Neuron (in vitro differentiated cells): ENCODE data around the gene NKIRAS1.
"Not testable (repeated sequence)": the region's sequence is repeated elsewhere in the genome, so short reads cannot be mapped to it uniquely, and the experiment has no call there.

Source experiments
- H2AFZ ChIP-seq: one replicate; pipeline ENCODE4 v1.6.1; 2013; ENCODE audit warnings: low read depth, mild to moderate bottlenecking, inconsistent platforms, low read length, moderate library complexity
- H3K27me3 ChIP-seq: one replicate; pipeline ENCODE4 v1.6.1; 2013; ENCODE audit warnings: low read length; ENCODE audit not compliant: insufficient read depth
- H3K36me3 ChIP-seq: one replicate; pipeline ENCODE4 v1.6.1; 2013; ENCODE audit warnings: low read length; ENCODE audit not compliant: insufficient read depth
- H3K4me1 ChIP-seq: one replicate; pipeline ENCODE4 v1.6.1; 2013; ENCODE audit warnings: low read length; ENCODE audit not compliant: insufficient read depth
- H3K4me3 ChIP-seq: 2 replicates; pipeline ENCODE4 v1.5.1; 2013; ENCODE audit warnings: mild to moderate bottlenecking, low read length, moderate library complexity
- H3K9me3 ChIP-seq: one replicate; pipeline ENCODE4 v1.6.1; 2013; ENCODE audit warnings: low read length

NKIRAS1 gene

DNA sequence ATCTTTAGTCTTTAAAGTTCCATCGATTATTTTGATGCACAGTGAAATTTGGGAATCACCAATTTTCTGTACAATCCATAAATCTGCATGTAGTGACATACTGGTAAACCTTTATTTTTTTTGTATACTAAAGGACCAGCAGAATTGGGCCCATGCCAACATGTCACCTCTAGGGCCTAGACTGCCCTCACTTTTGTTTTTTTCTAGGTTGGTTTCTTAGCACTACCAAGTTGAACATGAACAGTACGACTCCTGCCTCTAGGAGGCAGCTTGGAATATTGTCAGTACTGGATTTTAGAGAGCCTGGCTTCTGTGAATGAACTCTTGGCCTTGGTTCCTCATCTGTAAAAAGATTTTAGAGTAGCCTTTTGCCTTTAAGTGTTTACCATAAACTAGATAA, 32.3 kb downstream of the NKIRAS1 start:
- H3K36me3 ChIP-seq: peaks cover 4% of the 10 kb centered on the region
- no peaks in the 10 kb centered on the region for H3K27me3 ChIP-seq
- no peak overlapping the region for H2AFZ ChIP-seq
- peaks cover 5% of the 10 kb centered on the region for H3K9me3 ChIP-seq
- H3K4me1 ChIP-seq: no peaks in the 10 kb centered on the region
- no peak overlapping the region for H3K4me3 ChIP-seq

DNA sequence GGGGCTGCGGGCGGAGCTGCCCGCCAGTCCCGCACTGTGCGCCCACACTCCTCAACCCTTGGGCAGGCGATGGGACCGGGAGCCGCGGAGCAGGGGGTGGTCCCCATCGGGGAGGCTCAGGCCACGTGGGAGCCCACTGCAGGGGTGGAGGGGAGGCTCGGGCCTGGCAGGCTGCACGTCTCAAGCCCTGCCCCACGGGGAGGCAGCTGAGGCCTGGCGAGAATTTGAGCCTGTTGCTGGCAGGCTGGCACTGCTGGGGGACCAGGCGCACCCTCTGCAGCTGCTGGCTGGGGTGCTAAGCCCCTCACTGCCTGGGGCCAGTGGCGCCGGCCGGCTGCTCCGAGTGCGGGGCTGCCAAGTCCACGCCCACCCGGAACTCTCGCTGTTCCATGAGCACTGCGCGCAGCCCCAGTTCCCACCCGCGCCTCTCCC, 34.3 kb downstream of the NKIRAS1 start:
- Histone ChIP-seq H3K4me1 (no peaks in the 10 kb centered on the region), H3K4me3 (no peak overlapping the region), H2AFZ (no peak overlapping the region), H3K36me3 (no peaks in the 10 kb centered on the region), H3K27me3 (no peaks in the 10 kb centered on the region), H3K9me3 (peaks cover 11% of the 10 kb centered on the region)

DNA sequence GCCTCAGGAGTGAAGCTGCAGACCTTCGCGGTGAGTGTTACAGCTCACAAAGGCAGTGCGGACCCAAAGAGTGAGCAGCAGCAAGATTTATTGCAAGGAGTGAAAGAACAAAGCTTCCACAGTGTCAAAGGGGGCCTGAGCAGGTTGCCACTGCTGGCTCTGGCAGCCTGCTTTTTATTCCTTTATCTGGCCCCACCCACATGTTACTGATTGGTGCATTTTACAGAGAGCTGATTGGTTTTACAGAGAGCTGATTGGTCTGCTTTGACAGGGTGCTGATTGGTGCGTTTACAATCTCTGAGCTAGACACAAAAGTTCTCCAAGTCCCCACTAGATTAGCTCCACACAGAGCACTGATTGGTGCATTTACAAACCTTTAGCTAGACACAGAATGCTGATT, 34.8 kb downstream of the NKIRAS1 start:
- peaks cover 11% of the 10 kb centered on the region for H3K9me3 ChIP-seq
- H3K36me3 ChIP-seq, H3K4me1 ChIP-seq, H3K27me3 ChIP-seq, H3K4me3 ChIP-seq, H2AFZ ChIP-seq: not testable (repeated sequence)

DNA sequence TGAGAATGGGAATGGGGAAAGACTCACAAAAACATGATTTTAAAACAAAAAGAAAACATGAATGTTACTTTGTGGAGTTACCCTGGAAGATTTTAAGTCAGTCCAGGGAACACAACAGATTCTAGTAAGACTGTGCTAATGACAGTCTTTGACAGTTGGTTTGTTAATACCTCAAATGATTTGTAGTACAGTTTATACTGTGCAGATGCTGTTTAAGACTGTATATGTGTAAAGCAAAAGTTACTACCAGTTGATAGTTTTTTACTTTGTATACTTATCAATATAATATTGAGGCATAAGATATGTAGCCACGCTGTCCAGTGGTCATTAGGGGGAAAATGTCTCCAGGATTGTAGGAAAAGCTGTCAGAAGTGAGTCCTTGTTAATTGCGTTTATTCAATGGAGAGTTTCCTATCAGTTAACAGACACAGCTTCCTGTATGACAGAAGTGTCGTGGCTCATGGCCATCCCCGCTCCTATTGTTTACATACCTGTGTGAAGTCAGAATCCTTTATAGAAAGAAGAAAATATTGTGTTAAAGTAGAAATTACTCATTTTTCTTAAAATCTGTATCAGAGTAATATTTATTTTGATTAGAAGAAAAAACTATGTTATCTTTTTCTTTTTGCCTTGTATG, 36.0 kb downstream of the NKIRAS1 start:
- no peak overlapping the region for H3K4me3 ChIP-seq
- H3K9me3 ChIP-seq: peaks cover 11% of the 10 kb centered on the region
- no peaks in the 10 kb centered on the region for H3K36me3 ChIP-seq
- H3K4me1 ChIP-seq: no peaks in the 10 kb centered on the region
- H2AFZ ChIP-seq: no peak overlapping the region
- no peaks in the 10 kb centered on the region for H3K27me3 ChIP-seq

DNA sequence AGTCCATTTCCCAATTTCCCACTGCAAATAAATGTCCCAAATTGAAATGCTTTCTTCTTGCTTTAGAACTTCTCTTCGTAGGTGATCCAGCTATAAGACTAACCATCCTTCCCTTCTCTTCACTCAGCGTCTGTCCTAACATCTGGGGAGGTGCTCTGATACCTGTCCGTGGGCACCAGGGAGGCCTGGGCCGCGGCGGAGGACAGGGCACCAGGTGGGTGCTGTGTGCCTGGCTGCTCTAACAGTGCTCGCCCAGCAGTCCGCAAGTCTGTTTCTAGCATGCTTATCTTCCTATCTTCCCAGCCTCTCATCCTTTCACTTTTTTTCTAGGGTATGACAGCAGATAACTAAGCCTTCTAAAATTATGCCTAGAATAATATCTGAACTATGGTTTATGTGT, 37.3 kb downstream of the NKIRAS1 start:
- no peaks in the 10 kb centered on the region for H3K27me3 ChIP-seq

DNA sequence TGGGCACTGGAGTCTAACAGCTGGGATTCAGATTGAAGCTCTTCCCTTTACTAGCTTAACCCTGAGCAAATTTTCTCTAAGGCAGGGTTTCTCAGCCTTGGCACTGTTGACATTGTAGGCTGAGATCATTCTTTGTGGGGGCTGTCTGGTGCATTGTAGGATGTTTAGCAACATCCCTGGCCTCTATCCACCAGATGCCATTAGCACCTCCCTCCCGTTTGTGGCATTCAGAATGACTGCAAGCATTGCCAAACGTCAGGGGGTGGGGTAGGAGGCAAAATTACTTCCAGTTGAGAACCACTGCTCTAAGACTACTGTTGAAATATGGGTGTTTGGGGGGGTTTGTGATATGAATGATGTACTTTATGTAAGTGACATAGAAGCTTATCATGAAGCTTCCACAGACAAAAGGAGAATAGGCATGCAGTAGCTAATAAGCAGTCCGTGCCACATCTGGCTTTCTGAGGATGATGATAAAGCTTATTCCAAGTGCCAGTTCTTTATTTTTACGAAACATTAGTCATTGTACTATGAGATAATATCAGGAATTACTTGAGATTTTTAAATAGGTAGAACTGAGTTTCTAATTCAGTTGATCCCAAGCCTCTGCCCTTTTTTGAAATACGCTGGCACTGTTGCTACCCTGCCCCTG, 39.3 kb downstream of the NKIRAS1 start:
- no peaks in the 10 kb centered on the region for H3K27me3 ChIP-seq
- no peaks in the 10 kb centered on the region for H3K4me1 ChIP-seq
- H3K4me3 ChIP-seq: no peak overlapping the region
- H2AFZ ChIP-seq: no peak overlapping the region
- H3K36me3 ChIP-seq: no peaks in the 10 kb centered on the region
- H3K9me3 ChIP-seq: peaks cover 8% of the 10 kb centered on the region

More for the DNA sequence above, 37.3 kb downstream of the NKIRAS1 start:
- Histone ChIP-seq H3K36me3 (no peaks in the 10 kb centered on the region), H3K9me3 (peaks cover 11% of the 10 kb centered on the region), H3K4me1 (no peaks in the 10 kb centered on the region), H3K4me3 (no peak overlapping the region), H2AFZ (no peak overlapping the region)

DNA sequence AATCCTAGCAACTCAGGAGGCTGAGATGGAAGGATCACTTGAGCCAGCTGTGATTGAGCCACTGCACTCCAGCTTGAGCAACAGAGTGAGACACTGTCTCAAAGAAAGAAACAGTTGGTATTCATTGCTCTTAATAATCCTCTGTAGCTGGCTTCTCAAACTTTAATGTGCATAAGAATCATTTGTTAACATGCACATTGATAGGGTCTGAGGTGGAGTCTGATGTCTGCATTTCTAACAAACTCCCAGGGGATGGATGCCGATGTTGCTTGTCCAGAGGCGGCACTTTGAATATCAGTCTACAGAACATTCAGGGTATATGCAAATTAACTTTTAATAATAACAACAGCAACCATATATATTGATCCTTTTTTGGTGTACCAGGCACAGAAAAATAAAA, 39.9 kb downstream of the NKIRAS1 start:
- peaks cover 5% of the 10 kb centered on the region for H3K9me3 ChIP-seq
- no peak overlapping the region for H2AFZ ChIP-seq
- H3K4me1 ChIP-seq: no peaks in the 10 kb centered on the region
- H3K27me3 ChIP-seq: no peaks in the 10 kb centered on the region
- no peaks in the 10 kb centered on the region for H3K36me3 ChIP-seq
- no peak overlapping the region for H3K4me3 ChIP-seq

DNA sequence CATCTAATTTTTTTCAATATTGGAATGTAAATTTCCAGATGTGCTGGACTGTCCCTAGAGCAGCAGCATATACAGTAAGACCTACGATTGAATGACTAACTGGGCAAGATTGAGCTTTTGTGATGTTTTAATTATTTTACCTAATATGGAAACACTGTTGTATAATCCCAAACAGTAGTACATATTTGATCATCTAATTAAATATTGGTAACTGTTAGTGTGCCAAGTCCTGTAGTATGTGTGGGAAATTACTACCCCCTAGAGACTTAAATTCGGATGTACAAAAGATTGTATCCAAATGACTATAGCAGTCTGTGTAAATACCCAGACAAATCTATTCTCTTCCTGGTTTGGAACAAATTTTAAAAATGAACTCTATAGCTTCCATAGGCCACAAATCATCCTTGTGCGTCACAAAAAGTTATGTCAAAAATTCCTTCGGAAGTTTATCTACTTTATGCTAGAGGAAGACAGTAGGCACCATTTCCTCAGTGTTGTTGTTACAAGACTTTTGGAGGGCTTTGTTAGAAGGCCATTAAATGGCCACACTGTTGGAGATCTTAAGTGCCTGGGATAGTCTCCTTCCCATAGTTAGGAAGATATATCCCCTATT, 41.6 kb downstream of the NKIRAS1 start:
- H3K4me1 ChIP-seq: no peaks in the 10 kb centered on the region
- H2AFZ ChIP-seq: no peak overlapping the region
- H3K36me3 ChIP-seq: no peaks in the 10 kb centered on the region
- H3K9me3 ChIP-seq: peaks cover 5% of the 10 kb centered on the region
- H3K4me3 ChIP-seq: no peak overlapping the region
- no peaks in the 10 kb centered on the region for H3K27me3 ChIP-seq

DNA sequence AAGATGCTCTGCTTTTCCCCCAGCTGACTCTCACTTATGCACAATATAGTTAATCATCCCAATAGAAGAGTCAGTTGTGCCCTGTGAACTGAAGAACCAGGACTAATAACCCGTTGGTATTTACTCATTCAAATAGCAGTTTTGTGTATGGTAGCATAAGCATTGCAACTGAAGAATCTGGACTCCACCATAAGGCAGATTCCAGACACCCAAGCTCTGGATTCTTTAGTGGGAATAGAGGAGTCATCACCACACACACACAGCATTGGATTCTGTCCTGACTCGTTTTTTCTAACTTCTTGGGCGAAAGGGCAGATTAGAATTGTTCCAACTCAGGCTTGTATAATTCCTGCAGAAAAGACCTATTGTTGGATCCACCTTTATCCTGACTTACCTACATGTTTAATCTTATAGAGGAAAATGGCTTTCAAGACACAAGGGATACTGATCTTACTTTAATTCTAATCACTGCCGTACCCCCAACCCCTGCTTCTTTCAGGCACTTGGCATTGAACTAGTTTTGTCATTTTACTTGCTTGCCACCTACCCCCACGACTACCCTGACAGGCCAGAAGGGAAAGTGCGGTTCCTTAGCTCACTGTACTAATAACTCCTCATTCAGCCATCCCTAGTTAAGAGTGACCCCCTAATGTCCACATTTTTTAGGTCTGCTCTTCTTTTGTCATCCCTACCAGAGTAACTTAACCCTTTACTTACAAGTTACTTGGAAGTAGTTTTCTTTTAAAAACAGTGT, 42.3 kb downstream of the NKIRAS1 start:
- Histone ChIP-seq H3K9me3 (peaks cover 5% of the 10 kb centered on the region), H3K27me3 (no peaks in the 10 kb centered on the region), H3K4me3 (no peak overlapping the region), H3K4me1 (no peaks in the 10 kb centered on the region), H2AFZ (no peak overlapping the region), H3K36me3 (no peaks in the 10 kb centered on the region)

DNA sequence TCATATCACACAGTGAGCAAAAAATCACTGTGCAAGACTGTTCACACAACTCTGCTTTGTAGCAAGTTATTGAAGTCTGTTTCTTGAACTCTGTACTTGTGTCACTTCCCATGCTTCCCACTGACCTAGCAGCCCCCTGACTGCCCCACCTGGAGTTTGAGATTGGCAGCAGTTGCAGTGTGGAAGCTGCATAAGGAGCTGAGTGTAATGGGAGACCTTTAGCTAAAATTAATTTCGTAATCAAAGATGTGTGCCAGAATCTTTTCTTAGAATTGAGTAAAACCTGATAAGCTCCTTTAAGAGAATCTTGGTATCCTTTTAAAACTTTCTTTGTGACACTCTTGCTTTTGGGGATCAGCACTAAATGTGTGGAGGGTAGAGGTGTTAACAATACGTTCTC, 42.8 kb downstream of the NKIRAS1 start:
- Histone ChIP-seq H3K36me3 (no peaks in the 10 kb centered on the region), H3K4me3 (no peak overlapping the region), H2AFZ (no peak overlapping the region), H3K9me3 (peaks cover 5% of the 10 kb centered on the region), H3K27me3 (no peaks in the 10 kb centered on the region), H3K4me1 (no peaks in the 10 kb centered on the region)

DNA sequence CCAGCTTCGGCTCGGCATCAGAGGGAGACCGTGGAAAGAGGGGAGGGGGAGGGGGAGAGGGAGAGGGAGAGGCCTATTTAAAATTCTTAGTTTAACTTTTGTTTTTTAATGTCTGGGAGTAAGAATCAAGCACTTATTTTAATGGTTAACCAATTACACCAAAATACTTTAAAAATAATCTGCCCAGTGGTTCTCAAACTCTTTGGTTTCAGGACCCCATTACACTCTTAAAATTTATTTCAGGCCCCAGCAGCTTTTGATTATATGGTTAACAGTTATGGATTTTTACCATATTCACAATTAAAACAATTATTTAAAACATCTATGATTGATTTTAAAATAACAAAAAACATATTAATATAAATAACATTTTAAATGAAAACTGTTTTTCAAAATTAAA, 44.5 kb downstream of the NKIRAS1 start:
- no peak overlapping the region for H3K4me3 ChIP-seq
- H2AFZ ChIP-seq: no peak overlapping the region
- H3K27me3 ChIP-seq: no peaks in the 10 kb centered on the region

DNA sequence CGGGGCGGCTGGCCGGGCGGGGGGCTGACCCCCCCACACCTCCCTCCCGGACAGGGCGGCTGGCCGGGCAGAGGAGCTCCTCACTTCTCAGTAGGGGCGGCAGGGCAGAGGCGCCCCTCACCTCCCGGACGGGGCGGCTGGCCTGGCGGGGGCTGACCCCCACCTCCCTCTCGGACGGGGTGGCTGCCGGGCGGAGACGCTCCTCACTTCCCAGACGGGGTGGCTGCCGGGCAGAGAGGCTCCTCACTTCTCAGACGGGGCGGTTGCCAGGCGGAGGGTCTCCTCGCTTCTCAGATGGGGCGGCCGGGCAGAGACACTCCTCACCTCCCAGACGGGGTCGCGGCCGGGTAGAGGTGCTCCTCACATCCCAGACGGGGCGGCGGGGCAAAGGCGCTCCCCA, 45.4 kb downstream of the NKIRAS1 start:
- H3K4me3 ChIP-seq, H3K27me3 ChIP-seq, H3K9me3 ChIP-seq, H3K36me3 ChIP-seq, H2AFZ ChIP-seq: not testable (repeated sequence)
- peaks cover 15% of the 10 kb centered on the region for H3K4me1 ChIP-seq

More for the DNA sequence above, 44.5 kb downstream of the NKIRAS1 start:
- H3K9me3 ChIP-seq: no peaks in the 10 kb centered on the region
- no peaks in the 10 kb centered on the region for H3K36me3 ChIP-seq
- peaks cover 6% of the 10 kb centered on the region for H3K4me1 ChIP-seq

DNA sequence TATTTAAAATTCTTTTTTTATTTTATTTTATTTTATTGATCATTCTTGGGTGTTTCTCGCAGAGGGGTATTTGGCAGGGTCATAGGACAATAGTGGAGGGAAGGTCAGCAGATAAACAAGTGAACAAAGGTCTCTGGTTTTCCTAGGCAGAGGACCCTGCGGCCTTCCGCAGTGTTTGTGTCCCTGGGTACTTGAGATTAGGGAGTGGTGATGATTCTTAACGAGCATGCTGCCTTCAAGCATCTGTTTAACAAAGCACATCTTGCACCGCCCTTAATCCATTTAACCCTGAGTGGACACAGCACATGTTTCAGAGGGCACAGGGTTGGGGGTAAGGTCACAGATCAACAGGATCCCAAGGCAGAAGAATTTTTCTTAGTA, 46.1 kb downstream of the NKIRAS1 start:
- H3K4me1 ChIP-seq: peaks cover 18% of the 10 kb centered on the region

More for the DNA sequence above, 46.1 kb downstream of the NKIRAS1 start:
- not testable (repeated sequence) for H3K9me3 ChIP-seq, H3K4me3 ChIP-seq, H3K36me3 ChIP-seq, H2AFZ ChIP-seq, H3K27me3 ChIP-seq
